Kidney (tissue), 14 donors: ENCODE data around the gene KLF2. TPM values are rescaled to one million over a fixed set of nuclear protein-coding genes. Genes with fewer than 3 reads are reported as not detected.

ENCODE experiments used
- DNase-seq, 5 donors: peaks; one replicate each; pipeline ENCODE4 v3.0.0-alpha.2; 2013 to 2020
- FAIRE-seq: peaks from 2 replicates; lab custom pipeline; 2012; peaks lifted over from hg19 to GRCh38; lab: Jason Lieb, UNC
- H3K27ac ChIP-seq, 2 donors: one replicate each; pipeline ENCODE4 v1.7.0; 2013; ENCODE audit warnings: low read depth in 2 of 2, low read length in 2 of 2, inconsistent platforms in 1 of 2
- H3K27me3 ChIP-seq: one replicate; pipeline ENCODE4 v1.7.1; 2013; ENCODE audit warnings: low read length, inconsistent platforms; ENCODE audit not compliant: control insufficient read depth, insufficient read depth
- H3K36me3 ChIP-seq, 3 donors: one replicate each; pipeline versions ENCODE4 v1.7.0 to v1.7.1; 2013; ENCODE audit warnings: low read length in 3 of 3, control low read depth in 1 of 3, inconsistent platforms in 1 of 3; ENCODE audit not compliant: insufficient read depth in 3 of 3, control insufficient read depth in 2 of 3
- H3K4me1 ChIP-seq, 3 donors: one replicate each; pipeline versions ENCODE4 v1.7.0 to v1.7.1; 2013; ENCODE audit warnings: low read length in 3 of 3, inconsistent platforms in 1 of 3, low read depth in 1 of 3; ENCODE audit not compliant: control insufficient read depth in 2 of 3, insufficient read depth in 2 of 3
- H3K4me3 ChIP-seq, 3 donors: one replicate each; pipeline versions ENCODE4 v1.7.0 to v1.8.1; 2013; ENCODE audit warnings: low read length in 3 of 3, control low read depth in 1 of 3, inconsistent platforms in 1 of 3
- H3K9ac ChIP-seq, 3 donors: one replicate each; pipeline versions ENCODE4 v1.7.0 to v1.7.1; 2013; ENCODE audit warnings: low read length in 3 of 3, control low read depth in 1 of 3, inconsistent platforms in 1 of 3
- H3K9me3 ChIP-seq, 3 donors: one replicate each; pipeline versions ENCODE4 v1.7.0 to v1.7.1; 2013; ENCODE audit warnings: low read length in 3 of 3, control low read depth in 1 of 3, inconsistent platforms in 1 of 3; ENCODE audit not compliant: control insufficient read depth in 2 of 3, insufficient read depth in 1 of 3
- CTCF ChIP-seq: IDR thresholded peaks from 3 replicates; pipeline ENCODE4 v1.5.1; 2012; ENCODE audit warnings: mild to moderate bottlenecking, moderate library complexity, borderline replicate concordance; ENCODE audit not compliant: insufficient read depth; ENCODE audit errors: extremely low read depth
- intact Hi-C: fragments of 100-400 bp; cut with DNase I; formaldehyde crosslinking; loops from one replicate; pipeline ENCODE4 v1.11.1; 2022
- polyA plus RNA-seq: library from polyadenylated mRNA; stranded (reverse); fragments of 350-450 nt; fragmentation: Illumina TruSeq; extraction: RNeasy Lipid Tissue Mini Kit (QIAGEN cat#74804); gene quantifications from one replicate; pipeline ENCODE4 v1.2.3, GENCODE V29; 2014; ENCODE audit warnings: low read depth, low replicate concordance; ENCODE audit not compliant: insufficient read depth
- total RNA-seq: library from RNA; stranded (reverse); fragmentation: NEBNext Ultra II Directional; extraction: Animal tissue kit (Norgen Biotek cat#: 25700); gene quantifications from one replicate; pipeline ENCODE4 v1.2.1, GENCODE V29; 2021
- donor health status: control.
- donor health status: control.
- donor health status: control.
- donor health status: control.
- donor health status: control.
- donor health status: DM: yes; HTN: yes; CAD: no.
- donor health status: Normal renal cell carcinoma (clear cell type).

Gene KLF2
- total and polyA plus RNA-seq, 2 donors from 2014 or later: 114 to 131 TPM

- no peak for FAIRE-seq
- no peak for DNase-seq
- Histone ChIP-seq H3K9me3 (no peaks in the 10 kb centered on the region), H3K36me3 (no peaks in the 10 kb centered on the region), H3K27me3 (no peaks in the 10 kb centered on the region), H3K4me3 (no peak overlapping the region), H3K27ac (peak overlapping the region; percentile 11 to 55), H3K9ac (peak overlapping the region in 1 of 3 donors; percentile 12), H3K4me1 (peaks cover 0 to 15% (median 5%) of the 10 kb centered on the region in 3 donors)
- TF ChIP-seq CTCF: no peak
- intact Hi-C loops: no loop called here
These were observed 13.3 kb downstream of the KLF2 start for GRCh38 chr19:16337809-16338469.

- no peak for TF ChIP-seq CTCF
- H3K27ac ChIP-seq: peak overlapping the region; percentile 11 to 55
- peak overlapping the region in 1 of 3 donors; percentile 12 for H3K9ac ChIP-seq
- H3K4me3 ChIP-seq: no peak overlapping the region
- intact Hi-C loops: no loop called here
- H3K4me1 ChIP-seq: peaks cover 0 to 15% (median 5%) of the 10 kb centered on the region in 3 donors
- no peaks in the 10 kb centered on the region for H3K9me3 ChIP-seq
- DNase-seq: peak in 3 of 5 donors; percentile 31 to 79 (median 78)
- H3K27me3 ChIP-seq: no peaks in the 10 kb centered on the region
- H3K36me3 ChIP-seq: no peaks in the 10 kb centered on the region
- no peak for FAIRE-seq
These were observed 14.1 kb downstream of the KLF2 start for GRCh38 chr19:16338470-16339360.

GRCh38 chr19:16339361-16339725, 14.7 kb downstream of the KLF2 start:
- H3K27me3 ChIP-seq: no peaks in the 10 kb centered on the region
- H3K4me3 ChIP-seq: no peak overlapping the region
- DNase-seq (no peak), FAIRE-seq (no peak)
- H3K4me1 ChIP-seq: peaks cover 0 to 15% (median 5%) of the 10 kb centered on the region in 3 donors
- H3K27ac ChIP-seq: peak overlapping the region; percentile 11 to 55
- H3K36me3 ChIP-seq: no peaks in the 10 kb centered on the region
- TF ChIP-seq CTCF: no peak
- H3K9ac ChIP-seq: no peak overlapping the region
- intact Hi-C loops: no loop called here
- no peaks in the 10 kb centered on the region for H3K9me3 ChIP-seq
